Gastroesophageal sphincter (tissue), 3 donors: Measurements from ENCODE around the gene STRN4.

ENCODE experiments used
- CTCF ChIP-seq, 4 experiments: fragments of 200-600 bp in 2 of 4; fragments of 450-650 bp in 2 of 4; sonication (generic) in 1 of 4; IDR thresholded peaks; one replicate each; pipeline ENCODE4 v1.5.1; 2017 to 2019; ENCODE audit warnings: antibody characterized with exemption in 4 of 4, mild to moderate bottlenecking in 2 of 4, moderate library complexity in 2 of 4
- POLR2A ChIP-seq, 2 donors: fragments of 450-650 bp; IDR thresholded peaks; one replicate each; pipeline ENCODE4 v1.6.1; 2017; ENCODE audit warnings: antibody characterized with exemption in 2 of 2, mild to moderate bottlenecking in 2 of 2, moderate library complexity in 1 of 2
- POLR2AphosphoS5 ChIP-seq: sonication (generic); formaldehyde crosslinking; IDR thresholded peaks from one replicate; pipeline ENCODE4 v1.6.1; 2017; ENCODE audit warnings: antibody characterized with exemption

- no peak for TF ChIP-seq CTCF (IDR thresholded peaks at IDR 0.05)
- TF ChIP-seq POLR2AphosphoS5: no peak
- TF ChIP-seq POLR2A (IDR thresholded peaks at IDR 0.05): no peak
These were observed 13.9 kb downstream of the STRN4 start for GRCh38 chr19:46732172-46732938.
